ENCODE measurements around the gene KIF2A.

The KIF2A gene

DNA sequence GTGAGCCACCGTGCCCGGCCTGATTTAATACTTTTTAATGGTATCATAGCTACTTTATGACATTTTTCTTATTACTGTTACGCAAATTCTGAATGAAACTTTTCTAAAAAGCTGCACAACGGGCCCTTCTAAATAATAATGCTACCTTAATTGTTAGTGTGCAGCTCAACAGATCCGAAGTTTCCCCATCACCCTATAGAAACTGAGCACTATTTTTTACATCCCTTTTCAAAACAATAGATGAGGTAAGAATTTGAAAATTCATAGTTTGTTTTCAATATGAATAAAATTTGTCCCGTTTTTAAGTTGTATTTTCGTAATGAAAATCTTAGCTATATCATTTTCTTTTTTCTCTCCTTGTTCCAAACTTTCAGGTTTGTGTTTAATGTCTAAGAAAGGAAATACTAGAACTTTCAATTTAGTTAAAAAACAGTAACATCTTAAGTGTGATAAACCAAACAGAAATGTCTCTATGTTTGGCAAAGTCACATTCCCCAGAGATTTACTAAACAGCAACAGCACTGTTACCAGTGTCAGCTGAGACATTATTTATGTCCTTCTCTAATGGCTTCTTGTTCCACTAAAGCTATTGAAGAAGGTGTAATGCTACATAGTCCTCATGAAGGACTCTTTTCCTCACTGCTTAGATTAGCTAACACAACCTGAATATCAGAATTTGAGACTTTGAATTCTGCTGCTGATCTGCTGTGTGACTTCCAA, 22.9 kb downstream of the KIF2A start:
- DNase-seq (ENCODE audit: low read depth in 2 of 2) = no peak

DNA sequence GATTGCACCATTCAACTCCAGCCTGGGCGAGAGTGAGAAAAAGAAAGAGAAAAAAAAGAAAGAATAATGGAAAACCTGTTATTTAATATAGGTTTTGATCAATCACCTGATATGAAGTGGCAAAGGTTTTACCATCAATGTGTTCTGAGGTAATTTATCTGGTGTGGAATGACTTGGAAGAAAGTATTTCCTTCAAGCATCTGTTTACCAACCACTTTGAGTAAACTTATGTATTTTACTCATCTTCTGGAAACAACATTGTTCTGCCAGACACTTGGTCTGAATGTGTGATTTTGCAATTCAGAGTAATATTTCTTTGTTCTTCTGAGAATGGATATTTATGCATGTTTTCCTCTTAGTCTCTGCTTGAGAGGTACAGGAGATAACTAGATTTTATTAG, 24.3 kb downstream of the KIF2A start:
- no peak for DNase-seq (ENCODE audit: low read depth in 2 of 2)

DNA sequence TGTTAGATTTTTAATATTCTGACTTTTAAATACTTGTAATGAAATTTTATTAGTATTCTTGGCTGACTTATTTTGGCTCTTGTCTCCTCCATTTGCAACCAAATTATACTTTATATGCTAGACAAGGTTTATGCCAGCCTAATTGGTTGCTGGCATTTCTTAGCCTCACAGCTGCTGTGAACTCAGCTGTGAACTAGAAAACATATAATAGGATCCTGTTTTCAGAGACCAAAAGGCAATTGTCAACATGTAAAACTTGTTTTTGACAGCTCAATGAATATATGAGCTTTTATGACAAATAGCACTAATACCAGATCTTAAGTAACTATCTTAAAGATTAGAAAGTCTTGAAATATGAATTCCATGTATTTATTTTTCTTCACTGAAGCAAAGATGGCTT, 25.9 kb downstream of the KIF2A start:
- DNase-seq (ENCODE audit: low read depth in 2 of 2) = no peak

DNA sequence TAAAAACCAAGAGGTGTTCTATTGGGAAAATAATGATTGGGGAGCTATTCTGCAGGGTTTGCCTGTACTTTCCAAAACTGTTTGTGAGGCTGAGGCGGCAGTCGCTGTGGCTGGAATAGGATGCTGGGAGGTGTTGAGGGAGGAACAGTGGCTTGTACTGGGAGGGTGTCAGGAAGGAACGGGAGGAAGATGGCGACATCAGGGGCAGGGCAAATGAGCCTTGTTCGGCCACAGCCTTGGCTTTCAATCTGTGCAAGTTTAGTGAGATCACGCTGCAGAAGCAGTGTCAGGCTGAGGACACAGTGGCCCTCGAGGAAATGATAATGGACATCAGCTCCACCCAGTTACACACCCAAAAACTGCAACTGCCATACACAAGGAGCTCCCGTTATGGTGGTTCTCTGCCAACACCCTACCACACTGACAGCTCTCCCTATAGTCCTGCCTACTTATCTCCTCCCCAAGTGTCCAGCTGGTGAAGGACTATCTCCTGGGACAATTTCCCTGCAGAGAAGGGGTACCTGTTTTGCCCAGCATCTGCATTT, 27.3 kb downstream of the KIF2A start:
- DNase-seq (ENCODE audit: low read depth in 2 of 2) = no peak

DNA sequence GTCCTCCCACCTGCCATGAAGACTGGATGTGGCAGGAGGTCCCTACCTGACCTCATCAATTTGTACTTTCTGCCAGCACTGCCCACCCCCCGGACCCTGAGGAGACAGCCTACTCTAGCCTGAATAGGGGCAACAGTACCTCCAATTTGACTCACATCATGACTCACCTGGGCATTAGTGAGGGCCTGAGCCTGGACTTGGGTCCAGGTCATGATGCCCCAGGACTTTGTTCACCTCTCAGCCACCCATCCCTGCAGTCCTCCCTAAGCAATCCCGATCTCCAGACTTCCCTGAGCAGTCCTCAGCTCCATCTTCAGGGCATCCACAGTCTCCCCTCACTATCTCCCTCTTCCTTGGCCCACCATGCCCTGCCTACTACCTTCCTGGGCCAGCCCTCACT, 28.1 kb downstream of the KIF2A start:
- no peak for DNase-seq (ENCODE audit: low read depth in 2 of 2)

DNA sequence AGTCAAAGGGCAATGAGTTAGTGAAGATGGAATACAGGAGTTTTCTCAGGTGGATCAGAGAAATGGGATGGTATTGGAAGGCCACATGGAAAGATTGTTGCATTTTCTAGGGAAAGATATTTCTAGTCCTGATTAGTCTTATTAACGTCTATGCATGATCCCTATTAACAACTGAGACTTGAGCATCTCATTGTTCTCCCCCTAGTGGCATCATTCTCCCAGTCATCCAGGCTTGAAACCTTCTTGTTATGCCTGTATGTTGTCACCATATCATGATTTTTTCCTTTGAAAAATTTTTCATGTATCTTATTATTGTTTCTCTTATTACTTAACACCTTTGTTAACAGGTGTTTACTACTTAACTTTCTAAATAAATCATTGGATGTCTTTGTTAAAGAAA, 34.4 kb downstream of the KIF2A start:
- no peak for DNase-seq (ENCODE audit: low read depth in 2 of 2)

DNA sequence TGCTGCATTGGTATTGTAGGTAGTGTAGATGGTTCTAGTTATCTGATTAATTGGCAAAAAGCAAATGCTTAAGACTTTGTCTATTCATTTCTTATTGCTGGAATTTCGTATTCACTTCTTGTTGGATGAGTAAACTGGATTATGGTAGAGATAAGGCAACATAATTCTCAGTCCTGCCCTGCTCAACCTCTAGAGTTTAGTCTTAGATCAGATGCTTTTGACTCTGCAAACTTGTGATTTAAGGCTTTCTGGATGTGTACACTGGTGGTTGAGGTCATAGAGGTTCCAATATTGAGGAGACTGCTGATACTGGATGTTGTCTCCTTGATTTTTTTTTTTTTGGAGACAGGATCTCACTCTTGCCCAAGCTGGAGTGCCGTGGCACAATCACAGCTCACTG, 35.0 kb downstream of the KIF2A start:
- no peak for DNase-seq (ENCODE audit: low read depth in 2 of 2)

DNA sequence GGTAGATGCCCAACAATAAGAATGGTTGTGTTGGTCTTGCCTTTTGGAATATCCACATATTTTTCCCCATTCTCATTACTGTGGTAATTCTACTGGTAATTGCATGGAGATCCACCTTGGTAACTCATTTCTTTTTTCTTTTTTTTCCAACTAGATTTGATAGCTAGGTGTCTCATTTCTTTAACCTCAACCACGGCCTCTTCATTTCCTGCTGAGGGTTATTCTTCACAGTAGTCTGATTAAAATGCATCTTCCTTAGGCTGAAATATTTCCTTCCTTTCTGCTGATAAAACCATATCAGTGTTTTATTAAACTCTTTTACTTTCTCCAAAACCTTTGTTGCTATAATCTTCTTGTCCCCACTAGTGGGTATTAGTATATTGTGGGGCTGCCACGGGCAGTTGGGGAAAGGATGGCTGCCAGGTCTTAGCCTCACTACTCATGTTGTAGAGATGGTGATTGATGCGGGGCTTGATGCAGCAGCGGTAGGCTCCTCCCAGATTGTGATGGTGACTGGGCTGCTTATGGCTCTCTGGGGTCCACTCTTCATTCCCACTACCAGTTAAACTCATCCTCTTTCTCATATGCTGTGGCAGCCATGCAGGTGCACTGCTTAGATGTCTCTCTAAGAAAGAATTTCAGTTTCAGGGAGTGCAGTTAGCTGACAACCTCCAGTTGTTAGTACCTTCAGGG, 35.9 kb downstream of the KIF2A start:
- DNase-seq (ENCODE audit: low read depth in 2 of 2) = no peak

DNA sequence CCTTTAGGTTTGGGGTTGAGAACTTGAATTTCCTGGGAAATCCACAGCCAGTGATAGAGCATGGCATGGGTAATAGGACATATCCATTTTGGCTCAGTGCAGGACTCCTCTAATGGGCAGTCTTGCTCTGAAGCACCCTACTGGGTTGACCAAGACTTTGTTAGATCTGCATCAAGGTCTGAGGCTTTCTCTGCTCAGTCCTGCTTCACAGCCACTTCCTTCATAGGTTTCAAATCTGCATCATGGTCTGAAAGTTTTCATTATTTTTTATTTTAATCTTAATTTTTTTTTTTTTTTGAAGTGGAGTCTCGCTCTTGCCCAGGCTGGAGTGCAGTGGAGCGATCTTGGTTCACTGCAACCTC, 36.5 kb downstream of the KIF2A start:
- no peak for DNase-seq (ENCODE audit: low read depth in 2 of 2)

DNA sequence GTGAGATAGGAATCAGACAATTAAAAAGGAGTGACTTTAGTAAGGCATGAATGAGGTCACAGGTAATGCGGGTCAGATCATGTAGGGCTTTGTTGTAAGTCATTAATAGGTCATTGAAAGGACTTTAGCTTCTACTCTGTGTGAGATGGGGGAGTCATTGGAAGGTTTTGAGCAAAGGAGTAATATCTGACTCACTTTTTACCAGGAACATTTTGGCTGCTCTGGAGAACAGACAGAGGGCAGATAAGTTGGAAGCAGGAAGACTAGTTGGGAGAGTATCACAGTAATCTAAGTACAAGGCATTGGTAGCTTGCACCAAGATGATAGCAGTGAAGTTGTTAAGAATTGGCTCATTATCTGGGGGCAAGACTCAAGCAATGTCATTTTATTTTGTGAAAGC, 37.4 kb downstream of the KIF2A start:
- no peak for DNase-seq (ENCODE audit: low read depth in 2 of 2)

DNA sequence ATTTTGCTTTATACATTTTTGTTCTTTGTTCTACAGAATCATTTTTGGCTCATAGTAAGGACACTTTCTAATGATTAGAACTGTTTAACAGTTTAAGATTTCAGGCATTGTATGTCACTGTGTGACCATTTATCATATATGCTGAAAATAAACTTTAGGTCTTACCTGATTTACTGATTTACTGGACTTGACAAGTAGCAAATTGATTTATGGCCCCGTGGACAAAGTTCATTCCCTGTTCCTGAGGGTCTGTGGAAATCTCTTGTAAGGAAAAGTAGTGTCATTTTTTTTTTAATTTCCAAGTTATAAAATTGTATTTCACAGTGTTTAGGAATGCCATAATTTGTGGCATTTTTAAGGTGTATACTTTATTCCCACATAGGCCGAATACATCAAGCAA, 40.7 kb downstream of the KIF2A start:
- DNase-seq (ENCODE audit: low read depth in 2 of 2) = no peak

DNA sequence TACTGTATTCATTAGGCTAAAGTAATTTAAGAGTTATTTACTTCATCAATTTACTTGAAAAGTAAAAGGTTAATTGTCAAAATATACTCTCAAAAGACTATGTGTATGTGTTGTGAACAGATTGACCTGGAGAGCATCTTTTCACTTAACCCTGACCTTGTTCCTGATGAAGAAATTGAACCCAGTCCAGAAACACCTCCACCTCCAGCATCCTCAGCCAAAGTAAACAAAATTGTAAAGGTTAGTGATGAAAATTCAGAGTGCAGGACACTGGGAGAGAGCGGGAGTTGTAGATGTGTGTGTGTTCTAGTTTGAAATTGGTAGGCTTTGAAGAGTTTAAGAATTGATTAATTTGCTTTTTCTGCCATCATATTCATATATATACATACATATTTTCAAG, 41.9 kb downstream of the KIF2A start:
- no peak for DNase-seq (ENCODE audit: low read depth in 2 of 2)

DNA sequence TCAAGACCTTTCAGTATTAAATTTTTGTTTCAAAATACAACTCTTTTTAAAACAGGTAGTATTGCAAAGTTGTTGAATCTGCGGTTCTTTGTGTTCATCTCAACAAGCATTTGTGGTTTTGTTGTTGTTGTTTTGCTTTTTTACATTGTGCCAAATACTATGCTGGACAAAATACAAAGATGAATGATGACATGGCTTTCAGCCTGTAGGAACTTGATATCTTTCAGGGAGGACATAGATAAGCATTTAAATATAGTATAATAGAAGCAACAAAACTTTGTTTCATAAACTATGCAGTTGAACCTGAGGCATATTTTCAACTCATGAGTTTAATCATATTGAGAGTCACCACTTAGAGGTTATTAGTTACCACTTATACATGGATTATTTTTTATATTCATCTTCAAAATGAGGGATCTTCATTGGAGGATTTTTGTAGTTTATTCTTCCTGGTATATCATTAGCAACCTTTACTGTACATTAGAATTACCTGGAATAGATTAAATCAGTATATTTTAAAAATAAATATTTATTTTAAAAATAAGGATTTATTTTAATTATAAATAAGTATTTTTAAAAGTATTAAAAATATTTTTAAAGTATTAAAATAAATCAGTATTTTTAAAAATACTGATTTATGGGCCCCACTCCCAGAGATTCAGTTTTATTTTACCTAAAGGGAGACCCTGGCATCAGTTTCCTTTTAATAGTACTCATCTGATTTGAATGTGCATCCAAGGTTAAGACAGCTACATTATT, 42.9 kb downstream of the KIF2A start:
- no peak for DNase-seq (ENCODE audit: low read depth in 2 of 2)

DNA sequence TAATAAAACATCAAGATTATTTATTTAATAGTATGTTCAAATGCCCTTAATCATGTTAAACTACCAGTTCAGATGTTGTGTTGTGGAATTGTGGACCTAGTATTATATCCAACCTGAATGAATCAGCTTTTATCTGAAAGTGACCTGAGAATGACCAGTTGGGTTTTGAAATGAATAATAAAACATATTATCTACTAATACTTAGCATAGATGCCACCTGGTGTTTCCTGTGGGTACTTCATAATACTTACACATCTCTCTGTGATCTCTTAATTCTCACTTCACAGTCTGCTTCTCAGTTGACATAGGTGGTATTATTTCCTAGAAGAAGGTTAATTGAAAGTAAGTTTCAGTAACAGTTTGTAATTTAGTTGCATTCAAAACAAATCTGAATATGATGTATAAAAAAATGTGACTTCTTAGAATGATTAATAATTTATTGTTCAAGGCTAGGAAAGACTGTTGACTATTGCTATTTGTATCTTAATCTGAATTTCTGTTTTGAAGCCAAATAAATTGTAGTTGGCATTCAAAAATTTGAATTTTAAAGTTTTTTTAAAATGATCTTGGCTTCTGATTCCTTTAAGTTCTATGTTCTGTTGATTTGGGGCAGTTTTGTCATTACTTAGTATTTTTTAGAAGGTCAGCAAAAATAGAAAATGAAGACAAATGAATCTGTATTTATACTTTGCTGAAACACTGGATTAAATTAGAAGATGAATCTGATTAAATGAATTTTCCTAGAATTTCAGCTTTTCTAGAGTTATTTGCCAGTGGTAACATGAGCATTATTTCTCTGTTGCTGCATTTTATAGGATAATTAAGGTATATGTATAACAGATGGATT, 48.2 kb downstream of the KIF2A start:
- no peak for DNase-seq (ENCODE audit: low read depth in 2 of 2)

DNA sequence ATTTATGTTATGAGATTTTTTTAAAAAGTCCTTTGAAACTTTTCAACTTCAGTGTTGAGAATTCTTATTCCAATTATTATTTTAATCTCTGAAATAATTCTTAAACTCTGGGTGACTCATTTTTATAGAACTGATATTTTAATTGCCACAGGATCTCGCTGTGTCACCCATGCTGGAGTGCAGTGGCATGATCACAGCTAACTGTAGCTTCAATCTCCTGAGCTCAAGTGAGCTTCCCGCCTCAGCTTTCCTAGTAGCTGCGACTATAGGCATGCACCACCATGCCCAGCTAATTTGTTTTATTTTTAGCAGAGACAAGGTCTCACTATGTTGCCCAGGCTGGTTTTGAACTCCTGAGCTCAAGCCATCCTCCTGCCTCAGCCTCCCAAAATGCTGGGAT, 56.7 kb downstream of the KIF2A start:
- DNase-seq (ENCODE audit: low read depth in 2 of 2) = no peak

DNA sequence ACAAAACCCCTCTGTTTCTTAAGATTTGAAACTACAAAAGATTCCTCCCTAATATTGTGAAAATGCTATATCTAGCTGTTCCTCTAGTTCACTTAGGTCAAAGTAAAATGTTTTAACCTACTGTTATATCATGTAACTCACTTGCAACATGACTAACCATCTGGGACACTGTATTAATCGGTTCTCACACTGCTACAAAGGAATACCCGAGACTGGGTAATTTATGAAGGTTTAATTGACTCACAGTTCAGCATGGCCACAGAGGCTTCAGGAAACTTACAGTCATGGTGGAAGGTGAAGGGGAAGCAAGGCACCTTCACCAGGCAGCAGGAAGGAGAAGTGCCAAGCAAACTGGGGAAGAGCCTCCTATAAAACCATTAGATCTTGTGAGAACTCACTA, 63.0 kb downstream of the KIF2A start:
- no peak for DNase-seq (ENCODE audit: low read depth in 2 of 2)

DNA sequence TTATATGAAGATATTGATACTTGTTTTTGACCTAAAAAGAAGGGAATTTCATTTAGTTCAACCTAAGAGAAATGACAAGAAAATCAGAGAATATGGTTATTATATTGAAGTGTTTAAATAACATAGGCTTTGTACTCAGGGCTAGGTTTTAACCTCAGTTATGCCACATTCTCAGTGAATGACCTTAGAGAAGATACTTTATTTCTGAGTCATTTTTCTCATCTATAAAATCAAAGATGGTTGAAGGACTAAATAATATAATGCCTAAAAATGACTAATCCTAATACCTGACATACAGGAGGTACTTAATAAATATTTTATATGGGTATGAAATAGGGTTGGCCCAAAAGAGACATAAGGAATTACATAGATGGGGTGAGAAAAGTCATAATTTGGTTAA, 65.4 kb downstream of the KIF2A start:
- no peak for DNase-seq (ENCODE audit: low read depth in 2 of 2)

DNA sequence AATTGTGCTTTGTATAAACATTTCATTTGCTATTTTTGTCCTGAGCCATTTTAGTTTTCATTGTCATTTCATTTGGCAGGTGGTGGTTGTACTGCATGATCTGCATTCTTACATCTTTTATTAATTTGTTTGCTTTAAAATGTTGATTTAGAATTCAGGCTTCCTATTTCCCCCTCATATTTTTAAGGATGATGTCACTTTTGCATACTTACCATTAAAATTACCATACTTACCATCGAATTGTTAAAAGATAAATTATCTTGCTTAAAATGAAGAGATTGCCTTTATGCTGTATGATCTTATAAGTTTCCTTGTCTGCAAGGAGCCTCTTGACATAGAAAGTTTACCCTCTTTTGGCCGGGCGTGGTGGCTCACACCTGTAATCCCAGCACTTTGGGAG, 66.6 kb downstream of the KIF2A start:
- DNase-seq (ENCODE audit: low read depth in 2 of 2) = no peak

DNA sequence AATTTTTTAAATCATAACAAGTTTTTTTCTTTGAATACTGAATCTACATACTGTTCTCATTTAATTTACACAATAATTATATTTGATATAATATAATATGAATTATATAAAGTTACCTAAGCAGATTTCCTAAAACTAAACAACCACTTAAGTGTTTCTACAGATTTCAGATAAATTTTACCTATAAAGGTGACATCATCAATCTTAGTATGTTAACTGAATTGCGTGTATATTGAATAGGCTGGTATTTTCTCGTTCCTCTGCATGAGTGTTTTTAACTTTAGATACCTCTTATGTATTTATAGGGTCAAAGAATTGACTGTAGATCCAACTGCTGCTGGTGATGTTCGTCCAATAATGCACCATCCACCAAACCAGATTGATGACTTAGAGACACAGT, 67.4 kb downstream of the KIF2A start:
- DNase-seq (ENCODE audit: low read depth in 2 of 2) = no peak

DNA sequence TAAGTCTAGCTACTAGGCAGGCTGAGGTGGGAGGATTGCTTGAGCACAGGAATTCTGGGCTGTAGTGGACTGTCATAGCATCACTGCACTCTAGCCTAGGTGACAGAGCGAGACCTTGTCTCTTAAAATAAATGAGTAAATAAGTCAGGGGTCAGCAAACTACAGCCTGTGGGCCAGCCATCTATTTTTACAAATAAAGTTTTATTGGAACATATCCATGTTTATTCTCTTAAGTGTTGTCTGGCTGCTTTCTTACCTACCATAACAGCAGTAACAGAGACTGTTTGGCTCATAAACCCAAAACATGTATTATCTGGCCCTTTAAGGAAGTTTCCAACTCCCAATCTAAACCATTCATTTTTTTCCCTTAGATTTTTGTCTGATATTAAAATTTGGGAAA, 68.1 kb downstream of the KIF2A start:
- no peak for DNase-seq (ENCODE audit: low read depth in 2 of 2)

DNA sequence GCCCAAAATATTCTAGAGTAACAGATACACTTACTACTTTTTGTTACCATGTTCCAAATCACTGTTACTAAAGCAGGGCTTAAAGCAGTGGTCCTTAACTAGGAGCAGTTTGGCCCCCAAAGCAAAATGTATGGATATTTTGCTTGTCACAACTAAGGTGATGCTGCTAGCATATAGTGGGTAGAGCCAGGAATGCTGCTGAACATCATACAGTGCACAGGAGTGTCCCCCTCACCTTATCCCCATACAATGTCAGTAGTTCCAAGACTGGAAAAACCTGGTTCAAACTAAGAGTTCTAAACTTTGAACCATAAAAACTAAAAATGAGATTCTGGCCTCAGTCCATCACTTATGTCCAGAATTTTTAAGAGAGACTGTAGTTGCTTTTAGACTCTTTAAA, 69.6 kb downstream of the KIF2A start:
- no peak for DNase-seq (ENCODE audit: low read depth in 2 of 2)

DNA sequence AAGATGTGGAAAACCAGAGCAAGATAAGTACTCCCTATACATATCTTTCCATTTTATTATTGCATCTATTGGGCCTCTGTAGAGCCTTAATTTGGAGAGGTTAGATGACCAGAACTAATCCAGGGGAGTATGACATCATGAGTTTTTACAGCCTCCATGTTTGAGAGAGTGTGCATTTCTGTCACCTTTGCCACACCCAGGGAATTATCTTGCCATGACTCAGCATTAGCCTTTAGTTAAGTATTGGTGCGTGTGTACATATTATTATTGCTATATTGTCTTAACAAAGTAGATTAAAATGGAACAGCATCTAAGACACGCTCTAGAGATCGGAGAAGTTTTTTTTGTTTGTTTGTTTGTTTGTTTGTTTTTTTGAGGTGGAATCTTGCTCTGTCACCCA, 70.1 kb downstream of the KIF2A start:
- no peak for DNase-seq (ENCODE audit: low read depth in 2 of 2)
